ENCODE results near the gene CPM. TPM values are rescaled to one million over a fixed set of nuclear protein-coding genes. Genes with fewer than 3 reads are reported as not detected.
A peak's percentile ranks its signal among the peaks of the same experiment; 100 is the strongest.

Gene CPM
- total RNA-seq, 1 donor from 2014 or later = 2.2 TPM

- TF ChIP-seq, protein P1, sequence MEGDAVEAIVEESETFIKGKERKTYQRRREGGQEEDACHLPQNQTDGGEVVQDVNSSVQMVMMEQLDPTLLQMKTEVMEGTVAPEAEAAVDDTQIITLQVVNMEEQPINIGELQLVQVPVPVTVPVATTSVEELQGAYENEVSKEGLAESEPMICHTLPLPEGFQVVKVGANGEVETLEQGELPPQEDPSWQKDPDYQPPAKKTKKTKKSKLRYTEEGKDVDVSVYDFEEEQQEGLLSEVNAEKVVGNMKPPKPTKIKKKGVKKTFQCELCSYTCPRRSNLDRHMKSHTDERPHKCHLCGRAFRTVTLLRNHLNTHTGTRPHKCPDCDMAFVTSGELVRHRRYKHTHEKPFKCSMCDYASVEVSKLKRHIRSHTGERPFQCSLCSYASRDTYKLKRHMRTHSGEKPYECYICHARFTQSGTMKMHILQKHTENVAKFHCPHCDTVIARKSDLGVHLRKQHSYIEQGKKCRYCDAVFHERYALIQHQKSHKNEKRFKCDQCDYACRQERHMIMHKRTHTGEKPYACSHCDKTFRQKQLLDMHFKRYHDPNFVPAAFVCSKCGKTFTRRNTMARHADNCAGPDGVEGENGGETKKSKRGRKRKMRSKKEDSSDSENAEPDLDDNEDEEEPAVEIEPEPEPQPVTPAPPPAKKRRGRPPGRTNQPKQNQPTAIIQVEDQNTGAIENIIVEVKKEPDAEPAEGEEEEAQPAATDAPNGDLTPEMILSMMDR (IDR thresholded peaks at IDR 0.05; ENCODE audit: unreplicated experiment) = no peak
- peak overlapping the region; percentile 85 for H3K27ac Mint-ChIP-seq
Observed at GRCh38 chr12:68831751-68832503, 101.0 kb downstream of the CPM start.

DNA sequence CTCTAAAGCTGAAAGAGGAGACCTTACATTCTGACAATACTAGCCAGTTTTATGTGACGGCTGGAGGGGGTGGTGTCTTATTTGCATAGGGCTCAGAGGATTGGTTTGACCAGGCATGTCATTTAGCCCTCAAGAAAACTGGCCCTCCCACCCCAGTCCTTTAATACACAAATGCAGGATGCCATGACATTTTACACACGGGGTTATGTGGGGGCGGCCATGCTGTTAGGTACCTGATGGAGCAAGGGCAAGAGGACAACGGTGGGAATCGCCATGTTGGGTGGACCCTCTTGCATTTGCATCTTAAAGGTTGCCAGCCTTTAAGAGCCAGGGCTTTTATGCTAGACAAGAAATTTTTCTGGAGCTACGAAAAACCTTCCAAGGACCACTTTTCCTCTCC is 101.7 kb downstream of the CPM start:
- no peaks in the 10 kb centered on the region for H3K27me3 Mint-ChIP-seq (ENCODE audit: low read depth)
- H3K27ac Mint-ChIP-seq = peak overlapping the region; percentile 86
- no peak for DNase-seq (ENCODE audit: low spot score in 2 of 2, unreplicated experiment in 2 of 2)
- H3K4me1 Mint-ChIP-seq = peaks cover 16% of the 10 kb centered on the region
- H3K36me3 Mint-ChIP-seq = peaks cover 31% of the 10 kb centered on the region
- H3K9me3 Mint-ChIP-seq = no peaks in the 10 kb centered on the region
- H3K4me3 Mint-ChIP-seq = no peak overlapping the region
- TF ChIP-seq, protein P1 (IDR thresholded peaks at IDR 0.05; ENCODE audit: unreplicated experiment) = no peak

More at GRCh38 chr12:68831751-68832503, 101.0 kb downstream of the CPM start:
- DNase-seq (ENCODE audit: low spot score in 2 of 2, unreplicated experiment in 2 of 2) = no peak
- H3K4me3 Mint-ChIP-seq = no peak overlapping the region
- peaks cover 33% of the 10 kb centered on the region for H3K36me3 Mint-ChIP-seq
- no peaks in the 10 kb centered on the region for H3K9me3 Mint-ChIP-seq
- H3K27me3 Mint-ChIP-seq (ENCODE audit: low read depth) = no peaks in the 10 kb centered on the region
- peaks cover 16% of the 10 kb centered on the region for H3K4me1 Mint-ChIP-seq

DNA sequence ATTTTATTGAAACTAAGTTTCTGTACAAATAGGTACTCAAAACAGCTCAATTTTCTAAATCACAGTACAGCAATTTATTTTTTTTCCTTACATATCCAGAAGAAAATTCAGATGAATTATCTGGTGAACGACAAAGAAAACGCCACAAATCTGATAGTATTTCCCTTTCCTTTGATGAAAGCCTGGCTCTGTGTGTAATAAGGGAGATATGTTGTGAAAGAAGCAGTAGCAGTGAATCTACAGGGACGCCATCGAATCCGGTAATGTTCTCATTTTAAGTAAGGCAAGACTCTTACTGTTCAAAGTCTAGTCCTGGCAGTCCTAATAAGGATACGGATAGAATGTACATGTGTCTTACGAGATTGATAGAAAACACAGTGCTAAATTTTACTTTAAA is 104.3 kb downstream of the CPM start:
- Mint-ChIP-seq H3K27ac (peak overlapping the region; percentile 31), H3K4me3 (no peak overlapping the region), H3K9me3 (no peaks in the 10 kb centered on the region), H3K27me3 (ENCODE audit: low read depth) (no peaks in the 10 kb centered on the region), H3K36me3 (peaks cover 34% of the 10 kb centered on the region), H3K4me1 (peaks cover 17% of the 10 kb centered on the region)
- TF ChIP-seq, protein P1 (IDR thresholded peaks at IDR 0.05; ENCODE audit: unreplicated experiment) = no peak
- no peak for DNase-seq (ENCODE audit: low spot score in 2 of 2, unreplicated experiment in 2 of 2)

DNA sequence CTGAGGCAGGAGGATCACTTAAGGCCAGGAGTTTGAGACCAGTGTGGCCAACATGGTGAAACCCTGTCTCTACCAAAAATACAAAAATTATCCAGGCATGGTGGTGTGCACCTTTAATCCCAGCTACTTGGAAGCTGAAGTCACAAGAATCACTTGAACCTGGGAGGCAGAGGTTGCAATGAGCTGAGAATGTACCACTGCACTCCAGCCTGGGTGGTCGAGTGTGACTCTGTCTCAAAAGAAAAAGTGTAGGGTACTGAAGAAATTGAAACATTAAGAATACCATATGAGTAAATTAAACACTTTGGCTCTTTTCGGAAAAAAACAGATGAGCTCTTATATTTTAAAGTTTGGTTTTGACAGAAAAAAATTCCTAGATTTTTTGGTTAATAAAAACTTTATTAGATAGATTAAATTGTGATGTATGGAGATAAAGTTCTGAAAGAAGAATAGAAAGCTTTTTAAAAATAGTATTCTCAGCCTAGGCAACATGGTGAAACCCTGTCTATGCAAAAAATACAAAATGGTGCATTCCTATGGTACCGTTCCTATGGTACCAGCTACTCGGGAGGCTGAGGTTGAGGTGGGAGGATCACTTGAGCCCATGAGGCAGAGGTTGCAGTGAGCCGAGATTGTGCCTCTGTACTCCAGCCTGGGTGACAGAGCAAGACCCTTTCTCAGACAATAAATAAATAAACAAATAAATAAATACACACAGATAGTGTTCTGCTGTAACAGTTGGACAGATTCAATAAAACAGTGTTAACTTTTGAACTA is 104.9 kb downstream of the CPM start:
- Mint-ChIP-seq H3K36me3 (peaks cover 38% of the 10 kb centered on the region), H3K4me1 (peaks cover 23% of the 10 kb centered on the region), H3K9me3 (no peaks in the 10 kb centered on the region), H3K27ac (no peak overlapping the region), H3K4me3 (no peak overlapping the region), H3K27me3 (ENCODE audit: low read depth) (no peaks in the 10 kb centered on the region)
- TF ChIP-seq, protein P1 (IDR thresholded peaks at IDR 0.05; ENCODE audit: unreplicated experiment) = no peak
- DNase-seq (ENCODE audit: low spot score in 2 of 2, unreplicated experiment in 2 of 2) = no peak

GRCh38 chr12:68825569-68826217 is 107.3 kb downstream of the CPM start:
- TF ChIP-seq, protein P1 (IDR thresholded peaks at IDR 0.05; ENCODE audit: unreplicated experiment) = no peak
- peak overlapping the region; percentile 40 for H3K27ac Mint-ChIP-seq
- no peaks in the 10 kb centered on the region for H3K27me3 Mint-ChIP-seq (ENCODE audit: low read depth)
- H3K36me3 Mint-ChIP-seq = peaks cover 35% of the 10 kb centered on the region
- no peaks in the 10 kb centered on the region for H3K9me3 Mint-ChIP-seq
- peaks cover 16% of the 10 kb centered on the region for H3K4me1 Mint-ChIP-seq
- DNase-seq (ENCODE audit: low spot score in 2 of 2, unreplicated experiment in 2 of 2) = no peak
- H3K4me3 Mint-ChIP-seq = no peak overlapping the region
